ENCODE data around the gene ABHD12. TPM values are rescaled to one million over a fixed set of nuclear protein-coding genes. Genes with fewer than 3 reads are reported as not detected.

The ABHD12 gene
- total RNA-seq, 2 experiments from 2014 or later: 13.4 to 17.0 TPM

DNA sequence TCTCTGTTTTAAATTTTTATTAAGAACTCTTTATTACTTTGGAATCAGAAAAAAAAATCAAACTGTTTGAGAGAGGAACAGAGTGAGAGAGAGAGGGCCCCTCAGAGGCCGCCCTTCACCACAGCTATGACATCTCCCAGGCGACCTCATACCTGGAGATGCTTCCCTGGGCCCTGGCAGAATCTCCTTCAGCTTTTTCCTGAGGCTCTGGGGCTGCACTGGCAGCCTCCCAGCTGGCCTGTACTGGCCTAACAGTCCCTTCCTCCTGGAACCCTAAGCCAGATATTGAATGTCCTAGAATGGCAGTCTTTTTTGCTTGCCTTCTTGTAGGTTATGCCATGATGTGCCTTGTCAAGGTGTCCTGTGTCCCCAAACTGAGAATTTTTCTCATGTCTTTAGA is 13.7 kb downstream of the ABHD12 start:
- no peaks in the 10 kb centered on the region for H3K36me3 ChIP-seq (ENCODE audit: insufficient read depth, low read length)
- H3K9me3 Mint-ChIP-seq: no peaks in the 10 kb centered on the region
- ChIA-PET CTCF (no interaction called here), POLR2A (no interaction called here)
- peaks cover 3% of the 10 kb centered on the region for H3K4me1 ChIP-seq (ENCODE audit: insufficient read depth, low read length)
- ATAC-seq (ENCODE audit: poor library complexity): no peak
- TF ChIP-seq, protein P1, sequence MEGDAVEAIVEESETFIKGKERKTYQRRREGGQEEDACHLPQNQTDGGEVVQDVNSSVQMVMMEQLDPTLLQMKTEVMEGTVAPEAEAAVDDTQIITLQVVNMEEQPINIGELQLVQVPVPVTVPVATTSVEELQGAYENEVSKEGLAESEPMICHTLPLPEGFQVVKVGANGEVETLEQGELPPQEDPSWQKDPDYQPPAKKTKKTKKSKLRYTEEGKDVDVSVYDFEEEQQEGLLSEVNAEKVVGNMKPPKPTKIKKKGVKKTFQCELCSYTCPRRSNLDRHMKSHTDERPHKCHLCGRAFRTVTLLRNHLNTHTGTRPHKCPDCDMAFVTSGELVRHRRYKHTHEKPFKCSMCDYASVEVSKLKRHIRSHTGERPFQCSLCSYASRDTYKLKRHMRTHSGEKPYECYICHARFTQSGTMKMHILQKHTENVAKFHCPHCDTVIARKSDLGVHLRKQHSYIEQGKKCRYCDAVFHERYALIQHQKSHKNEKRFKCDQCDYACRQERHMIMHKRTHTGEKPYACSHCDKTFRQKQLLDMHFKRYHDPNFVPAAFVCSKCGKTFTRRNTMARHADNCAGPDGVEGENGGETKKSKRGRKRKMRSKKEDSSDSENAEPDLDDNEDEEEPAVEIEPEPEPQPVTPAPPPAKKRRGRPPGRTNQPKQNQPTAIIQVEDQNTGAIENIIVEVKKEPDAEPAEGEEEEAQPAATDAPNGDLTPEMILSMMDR (IDR thresholded peaks at IDR 0.05): no peak
- intact Hi-C loops (cut with DNase I, micrococcal nuclease): loop anchor here in 1 of 2 experiments (10.0 kb wide), 1 partner anchor 48 kb away; no protein-coding TSS in a partner anchor
- no peaks in the 10 kb centered on the region for H3K9me3 ChIP-seq (ENCODE audit: control insufficient read depth in 1 of 2, insufficient read depth in 1 of 2, low read length in 2 of 2)
- H3K4me1 Mint-ChIP-seq (ENCODE audit: low read depth): peaks cover 14% of the 10 kb centered on the region
- no peak for DNase-seq
- H3K27ac Mint-ChIP-seq: no peak overlapping the region
- H3K27me3 Mint-ChIP-seq: no peaks in the 10 kb centered on the region
- peaks cover 16% of the 10 kb centered on the region for H3K36me3 Mint-ChIP-seq (ENCODE audit: low read depth)
- H3K4me3 ChIP-seq (ENCODE audit: low read length): no peak overlapping the region
- no peak overlapping the region for H3K27ac ChIP-seq (ENCODE audit: low read depth in 1 of 2, low read length in 2 of 2)
- H3K4me3 Mint-ChIP-seq: no peak overlapping the region
- H3K27me3 ChIP-seq (ENCODE audit: control insufficient read depth in 1 of 2, insufficient read depth in 2 of 2, low read length in 2 of 2): no peaks in the 10 kb centered on the region

DNA sequence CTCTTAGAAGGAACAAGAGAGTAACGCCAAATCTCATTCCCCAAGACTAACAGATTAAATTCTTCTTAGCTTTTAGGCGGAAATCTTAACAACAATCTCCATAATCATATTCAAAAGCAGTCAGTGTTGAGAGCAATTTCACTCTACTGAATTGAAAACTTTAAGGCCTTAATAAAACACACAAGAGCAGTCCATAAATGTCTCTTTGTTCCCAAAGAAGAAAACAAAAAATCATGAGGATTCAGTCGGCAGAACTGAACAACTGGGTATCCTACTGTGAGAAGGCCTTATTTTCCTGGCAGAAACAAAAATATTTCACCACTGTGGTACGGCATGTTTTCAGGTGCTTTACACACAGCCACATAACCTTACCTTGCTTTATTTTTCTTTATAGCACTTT is 14.4 kb downstream of the ABHD12 start:
- ChIA-PET CTCF (no interaction called here), POLR2A (no interaction called here)
- Histone ChIP-seq H3K9me3 (ENCODE audit: control insufficient read depth in 1 of 2, insufficient read depth in 1 of 2, low read length in 2 of 2) (no peaks in the 10 kb centered on the region), H3K4me3 (ENCODE audit: low read length) (no peak overlapping the region), H3K27me3 (ENCODE audit: control insufficient read depth in 1 of 2, insufficient read depth in 2 of 2, low read length in 2 of 2) (no peaks in the 10 kb centered on the region), H3K4me1 (ENCODE audit: insufficient read depth, low read length) (peaks cover 3% of the 10 kb centered on the region), H3K36me3 (ENCODE audit: insufficient read depth, low read length) (no peaks in the 10 kb centered on the region), H3K27ac (ENCODE audit: low read depth in 1 of 2, low read length in 2 of 2) (no peak overlapping the region)
- Mint-ChIP-seq H3K27me3 (no peaks in the 10 kb centered on the region), H3K4me1 (ENCODE audit: low read depth) (peaks cover 20% of the 10 kb centered on the region), H3K9me3 (no peaks in the 10 kb centered on the region), H3K27ac (no peak overlapping the region), H3K4me3 (no peak overlapping the region), H3K36me3 (ENCODE audit: low read depth) (peaks cover 18% of the 10 kb centered on the region)
- TF ChIP-seq, protein P1 (IDR thresholded peaks at IDR 0.05): no peak
- DNase-seq (no peak), ATAC-seq (ENCODE audit: poor library complexity) (no peak)
- intact Hi-C loops (cut with DNase I, micrococcal nuclease): loop anchor here in 1 of 2 experiments (10.0 kb wide), 1 partner anchor 49 kb away; no protein-coding TSS in a partner anchor

DNA sequence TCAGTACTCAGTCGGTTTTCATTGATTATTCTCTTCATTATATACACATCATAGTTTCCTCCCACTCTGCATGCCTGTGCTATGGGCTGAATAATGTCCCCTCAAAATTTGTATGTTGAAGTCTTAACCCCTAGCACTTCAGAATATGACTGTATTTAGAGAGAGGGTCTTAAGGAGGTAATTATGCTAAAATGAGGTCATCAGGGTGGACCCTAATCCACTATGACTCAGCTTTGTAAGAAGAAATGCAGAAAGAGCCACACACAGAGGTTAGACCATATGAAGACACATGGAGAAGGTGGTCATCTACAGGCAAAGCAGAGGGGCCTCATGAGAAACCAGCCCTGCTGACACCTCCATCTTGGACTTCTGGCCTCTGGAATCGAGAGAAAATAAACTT is 15.8 kb downstream of the ABHD12 start:
- H3K36me3 ChIP-seq (ENCODE audit: insufficient read depth, low read length): no peaks in the 10 kb centered on the region
- no peak for ATAC-seq (ENCODE audit: poor library complexity)
- no peak overlapping the region for H3K4me3 ChIP-seq (ENCODE audit: low read length)
- TF ChIP-seq, protein P1 (IDR thresholded peaks at IDR 0.05): no peak
- POLR2A ChIA-PET: no interaction called here
- Mint-ChIP-seq H3K4me1 (ENCODE audit: low read depth) (peaks cover 21% of the 10 kb centered on the region), H3K27ac (no peak overlapping the region), H3K27me3 (no peaks in the 10 kb centered on the region), H3K36me3 (ENCODE audit: low read depth) (peaks cover 19% of the 10 kb centered on the region), H3K9me3 (no peaks in the 10 kb centered on the region), H3K4me3 (no peak overlapping the region)
- DNase-seq: no peak
- intact Hi-C loops (cut with DNase I, micrococcal nuclease): loop anchor here in 1 of 2 experiments (10.0 kb wide), 1 partner anchor 50 kb away; no protein-coding TSS in a partner anchor
- CTCF ChIA-PET: no interaction called here
- no peaks in the 10 kb centered on the region for H3K27me3 ChIP-seq (ENCODE audit: control insufficient read depth in 1 of 2, insufficient read depth in 2 of 2, low read length in 2 of 2)
- H3K27ac ChIP-seq (ENCODE audit: low read depth in 1 of 2, low read length in 2 of 2): no peak overlapping the region
- peaks cover 3% of the 10 kb centered on the region for H3K4me1 ChIP-seq (ENCODE audit: insufficient read depth, low read length)
- H3K9me3 ChIP-seq (ENCODE audit: control insufficient read depth in 1 of 2, insufficient read depth in 1 of 2, low read length in 2 of 2): no peaks in the 10 kb centered on the region
